NT2/D1 (cell line): Measurements from ENCODE around the gene CAMTA1.

ENCODE experiments used
- YY1 ChIP-seq: IDR thresholded peaks from 2 replicates; pipeline ENCODE4 v1.6.1; 2011; ENCODE audit not compliant: insufficient read length, insufficient read depth
- ZNF274 ChIP-seq: IDR thresholded peaks from 2 replicates; pipeline ENCODE4 v1.6.1; 2011; ENCODE audit warnings: mild to moderate bottlenecking, low read depth, low read length

GRCh38 chr1:7518411-7518810 is 733.2 kb downstream of the CAMTA1 start:
- TF ChIP-seq ZNF274 (no peak), YY1 (no peak)
